Neural cell (in vitro differentiated cells): ENCODE data around the gene JPT1. TPM values are rescaled to one million over a fixed set of nuclear protein-coding genes. Genes with fewer than 3 reads are reported as not detected.

Source experiments
- H2AFZ ChIP-seq: fragments of 200-600, 300-800 bp; sonication (generic), shearing (Covaris generic); 2 replicates; pipeline ENCODE4 v1.6.0; 2014; ENCODE audit warnings: low read depth, mild to moderate bottlenecking, antibody characterized with exemption, low read length, moderate library complexity
- H3F3A ChIP-seq: fragments of 200-600 bp; shearing (Covaris generic); 2 replicates; pipeline ENCODE4 v1.6.1; 2016; ENCODE audit warnings: mild to moderate bottlenecking, moderate library complexity, mixed read lengths, antibody characterized with exemption, low read length; ENCODE audit not compliant: insufficient read depth, poor library complexity, severe bottlenecking
- H3K27ac ChIP-seq: fragments of 200-600, 300-800 bp; sonication (generic), shearing (Covaris generic); 2 replicates; pipeline ENCODE4 v1.5.1; 2014; ENCODE audit warnings: mild to moderate bottlenecking, low read length, moderate library complexity
- H3K27me3 ChIP-seq: fragments of 300-800, 200-600 bp; sonication (generic), shearing (Covaris generic); 2 replicates; pipeline ENCODE4 v1.6.0; 2014; ENCODE audit warnings: mild to moderate bottlenecking, low read depth, low read length, moderate library complexity; ENCODE audit not compliant: insufficient read depth
- H3K36me3 ChIP-seq: fragments of 300-800, 200-600 bp; sonication (generic), shearing (Covaris generic); 2 replicates; pipeline ENCODE4 v1.5.1; 2014; ENCODE audit warnings: mild to moderate bottlenecking, antibody characterized with exemption, low read length, moderate library complexity; ENCODE audit not compliant: insufficient read depth
- H3K4me2 ChIP-seq: fragments of 300-800, 200-600 bp; sonication (generic), shearing (Covaris generic); 2 replicates; pipeline ENCODE4 v1.6.0; 2014; ENCODE audit warnings: mild to moderate bottlenecking, low read length
- H3K4me3 ChIP-seq: fragments of 300-800, 200-600 bp; sonication (generic), shearing (Covaris generic); 2 replicates; pipeline ENCODE4 v1.5.1; 2014; ENCODE audit warnings: mild to moderate bottlenecking, low read length, moderate library complexity
- H3K79me2 ChIP-seq: fragments of 200-600 bp; shearing (Covaris generic); replicated peaks from 2 replicates; pipeline ENCODE4 v1.6.0; 2014; ENCODE audit warnings: mild to moderate bottlenecking, low read length, moderate library complexity; ENCODE audit not compliant: insufficient read depth
- H3K9ac ChIP-seq: fragments of 300-800, 200-600 bp; sonication (generic), shearing (Covaris generic); 2 replicates; pipeline ENCODE4 v1.6.1; 2016; ENCODE audit warnings: mild to moderate bottlenecking, low read length, mixed read lengths
- H3K9me2 ChIP-seq: fragments of 200-600 bp; shearing (Covaris generic); 2 replicates; pipeline ENCODE4 v1.6.1; 2016; ENCODE audit warnings: mild to moderate bottlenecking, low read length, mixed read lengths; ENCODE audit not compliant: insufficient read depth
- H3K9me3 ChIP-seq: fragments of 200-600, 300-800 bp; sonication (generic), shearing (Covaris generic); 2 replicates; pipeline ENCODE4 v1.6.1; 2016; ENCODE audit warnings: mild to moderate bottlenecking, mixed run types, low read length, moderate library complexity, mixed read lengths
- H4K20me1 ChIP-seq: fragments of 200-600 bp; shearing (Covaris generic); 2 replicates; pipeline ENCODE4 v1.6.1; 2016; ENCODE audit warnings: mild to moderate bottlenecking, mixed run types; ENCODE audit not compliant: insufficient read depth
- CTCF ChIP-seq: fragments of 450-650 bp; IDR thresholded peaks from 2 replicates; pipeline ENCODE4 v1.5.1; 2014; ENCODE audit warnings: antibody characterized with exemption, mild to moderate bottlenecking, moderate library complexity; ENCODE audit not compliant: poor library complexity, severe bottlenecking
- EP300 ChIP-seq: fragments of 450-650 bp; conservative IDR thresholded peaks from 2 replicates; pipeline ENCODE4 v1.6.1; 2014; ENCODE audit warnings: antibody characterized with exemption, mild to moderate bottlenecking, moderate library complexity; ENCODE audit not compliant: poor library complexity, severe bottlenecking
- EZH2 ChIP-seq: fragments of 200-600, 300-800 bp; shearing (Covaris generic), sonication (generic); IDR thresholded peaks from 2 replicates; pipeline ENCODE4 v1.6.1; 2014; ENCODE audit warnings: antibody characterized with exemption, low read length, borderline replicate concordance, mild to moderate bottlenecking; ENCODE audit not compliant: insufficient read depth, poor library complexity, severe bottlenecking
- MXI1 ChIP-seq: fragments of 450-650 bp; conservative IDR thresholded peaks from 2 replicates; pipeline ENCODE4 v1.6.1; 2014; ENCODE audit warnings: antibody characterized with exemption, mild to moderate bottlenecking; ENCODE audit not compliant: poor library complexity, severe bottlenecking
- POLR2AphosphoS5 ChIP-seq: IDR thresholded peaks from 2 replicates; pipeline ENCODE4 v1.6.1; 2012
- RAD21 ChIP-seq: fragments of 450-650 bp; conservative IDR thresholded peaks from 2 replicates; pipeline ENCODE4 v1.6.1; 2014; ENCODE audit warnings: antibody characterized with exemption, mild to moderate bottlenecking, moderate library complexity
- REST ChIP-seq: IDR thresholded peaks from 2 replicates; pipeline ENCODE4 v1.6.1; 2012; ENCODE audit warnings: borderline replicate concordance
- SMC3 ChIP-seq: fragments of 450-650 bp; conservative IDR thresholded peaks from 2 replicates; pipeline ENCODE4 v1.6.1; 2014; ENCODE audit warnings: antibody characterized with exemption, mild to moderate bottlenecking, moderate library complexity; ENCODE audit not compliant: poor library complexity
- TAF1 ChIP-seq: IDR thresholded peaks from 2 replicates; pipeline ENCODE4 v1.6.1; 2012; ENCODE audit warnings: low read depth
- polyA plus RNA-seq: library from polyadenylated mRNA; depleted of rRNA; stranded (reverse); fragments of >200 nt; gene quantifications from 2 replicates; pipeline ENCODE4 v1.2.3, GENCODE V29; 2014

Gene JPT1
- polyA plus RNA-seq, 1 donor from 2014 or later = 1,721 TPM

GRCh38 chr17:75091855-75092327 is 62.4 kb downstream of the JPT1 start:
- H3K4me2 ChIP-seq = no peak overlapping the region
- H3K27me3 ChIP-seq = peaks cover 14% of the 10 kb centered on the region
- H3K9me3 ChIP-seq = no peaks in the 10 kb centered on the region
- H4K20me1 ChIP-seq = no peaks in the 10 kb centered on the region
- TF ChIP-seq SMC3 = no peak
- no peak for TF ChIP-seq CTCF
- no peak for TF ChIP-seq EZH2
- TF ChIP-seq RAD21 = no peak
- no peak for TF ChIP-seq POLR2AphosphoS5
- no peak for TF ChIP-seq MXI1
- no peak for TF ChIP-seq TAF1
- TF ChIP-seq REST = no peak
- TF ChIP-seq EP300 = no peak
- H3K9me2 ChIP-seq = no peaks in the 10 kb centered on the region
- H3K79me2 ChIP-seq = no peaks in the 10 kb centered on the region
- H3K4me3 ChIP-seq = no peak overlapping the region
- H3K9ac ChIP-seq = no peak overlapping the region
- no peaks in the 10 kb centered on the region for H3F3A ChIP-seq
- H2AFZ ChIP-seq = no peak overlapping the region
- no peaks in the 10 kb centered on the region for H3K36me3 ChIP-seq
- no peak overlapping the region for H3K27ac ChIP-seq

- Histone ChIP-seq H3K36me3 (no peaks in the 10 kb centered on the region), H3K4me2 (no peak overlapping the region), H3F3A (no peaks in the 10 kb centered on the region), H3K27ac (no peak overlapping the region), H3K9ac (no peak overlapping the region), H3K4me3 (no peak overlapping the region), H3K79me2 (no peaks in the 10 kb centered on the region), H2AFZ (no peak overlapping the region), H4K20me1 (no peaks in the 10 kb centered on the region), H3K27me3 (peaks cover 14% of the 10 kb centered on the region), H3K9me3 (no peaks in the 10 kb centered on the region), H3K9me2 (no peaks in the 10 kb centered on the region)
- TF ChIP-seq MXI1 (no peak), EP300 (no peak), EZH2 (no peak), SMC3 (no peak), REST (no peak), TAF1 (no peak), POLR2AphosphoS5 (no peak), CTCF (no peak), RAD21 (no peak)
Measured at GRCh38 chr17:75090871-75091854, 63.1 kb downstream of the JPT1 start.
